GM21723 (cell line): ENCODE data around the gene IFT81.
"Not testable (repeated sequence)": the region's sequence is repeated elsewhere in the genome, so short reads cannot be mapped to it uniquely, and the experiment has no call there.

Experiments
- ATAC-seq: cut with Tn5 transposase; IDR thresholded peaks from one replicate; pipeline ENCODE4 v1.9.1; 2021; ENCODE audit warnings: mild to moderate bottlenecking, moderate library complexity; ENCODE audit not compliant: unreplicated experiment

The IFT81 gene, protein sequence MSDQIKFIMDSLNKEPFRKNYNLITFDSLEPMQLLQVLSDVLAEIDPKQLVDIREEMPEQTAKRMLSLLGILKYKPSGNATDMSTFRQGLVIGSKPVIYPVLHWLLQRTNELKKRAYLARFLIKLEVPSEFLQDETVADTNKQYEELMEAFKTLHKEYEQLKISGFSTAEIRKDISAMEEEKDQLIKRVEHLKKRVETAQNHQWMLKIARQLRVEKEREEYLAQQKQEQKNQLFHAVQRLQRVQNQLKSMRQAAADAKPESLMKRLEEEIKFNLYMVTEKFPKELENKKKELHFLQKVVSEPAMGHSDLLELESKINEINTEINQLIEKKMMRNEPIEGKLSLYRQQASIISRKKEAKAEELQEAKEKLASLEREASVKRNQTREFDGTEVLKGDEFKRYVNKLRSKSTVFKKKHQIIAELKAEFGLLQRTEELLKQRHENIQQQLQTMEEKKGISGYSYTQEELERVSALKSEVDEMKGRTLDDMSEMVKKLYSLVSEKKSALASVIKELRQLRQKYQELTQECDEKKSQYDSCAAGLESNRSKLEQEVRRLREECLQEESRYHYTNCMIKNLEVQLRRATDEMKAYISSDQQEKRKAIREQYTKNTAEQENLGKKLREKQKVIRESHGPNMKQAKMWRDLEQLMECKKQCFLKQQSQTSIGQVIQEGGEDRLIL

DNA sequence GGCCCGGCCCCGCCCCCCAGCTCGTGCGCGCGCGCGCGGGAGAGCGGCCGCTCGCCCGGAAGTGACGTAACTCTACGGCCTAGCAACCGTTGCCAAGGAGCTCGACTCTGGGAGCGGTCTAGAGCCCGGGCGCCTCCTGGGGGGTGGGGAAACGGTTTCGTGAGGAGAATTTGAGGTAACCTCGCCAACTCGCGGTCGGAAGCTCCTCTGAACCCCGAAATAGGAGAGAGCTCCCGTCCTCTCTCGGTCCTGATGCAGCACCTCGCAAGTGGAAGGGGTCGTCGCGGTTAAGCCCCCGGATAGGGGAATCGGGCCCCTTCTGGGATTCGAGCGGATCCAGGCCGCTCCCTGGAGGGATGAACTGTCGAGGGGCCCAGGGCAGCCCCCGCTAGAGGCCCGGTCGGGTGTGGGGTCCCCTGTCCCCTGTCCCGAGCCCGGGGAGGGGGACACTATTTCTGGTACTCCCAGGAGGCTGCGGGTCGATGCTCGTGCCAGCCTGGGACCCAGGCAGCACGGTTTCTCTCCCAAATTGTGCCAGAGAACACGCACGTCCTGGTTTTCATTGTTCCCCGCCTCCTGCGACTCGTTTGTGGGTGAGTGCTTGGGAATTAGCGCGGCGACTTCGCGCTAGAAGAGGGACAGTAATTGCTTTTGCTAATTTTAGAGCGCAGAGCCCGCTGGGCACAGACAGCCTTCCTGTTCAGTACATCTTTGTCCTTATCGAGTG, at the start of gene IFT81:
Gene IFT81, plus strand, starts transcription at position 89 of the 727 bp plus-strand sequence. CDS start 3,024 bp downstream, outside the sequence.
- ATAC-seq, result peak; percentile 83

DNA sequence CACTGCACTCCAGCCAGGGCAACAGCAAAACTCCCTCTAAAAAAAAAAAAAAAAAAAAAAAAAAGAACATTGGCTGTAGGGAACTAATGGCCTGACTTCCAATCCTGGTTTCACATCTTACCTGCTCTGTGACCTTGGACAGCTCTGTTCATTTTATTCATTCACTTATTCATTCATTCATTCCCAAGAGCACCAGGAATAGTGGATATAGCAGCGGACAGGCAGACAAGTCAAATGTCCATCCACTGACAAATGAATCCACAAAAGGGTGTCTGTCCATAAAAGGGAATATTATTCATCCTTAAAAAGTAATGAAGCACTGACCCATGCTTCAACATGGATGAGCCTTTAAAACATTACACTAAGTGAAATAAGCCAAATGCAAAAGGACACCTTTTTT, 48.3 kb upstream of the IFT81 start:
- no peak for ATAC-seq

DNA sequence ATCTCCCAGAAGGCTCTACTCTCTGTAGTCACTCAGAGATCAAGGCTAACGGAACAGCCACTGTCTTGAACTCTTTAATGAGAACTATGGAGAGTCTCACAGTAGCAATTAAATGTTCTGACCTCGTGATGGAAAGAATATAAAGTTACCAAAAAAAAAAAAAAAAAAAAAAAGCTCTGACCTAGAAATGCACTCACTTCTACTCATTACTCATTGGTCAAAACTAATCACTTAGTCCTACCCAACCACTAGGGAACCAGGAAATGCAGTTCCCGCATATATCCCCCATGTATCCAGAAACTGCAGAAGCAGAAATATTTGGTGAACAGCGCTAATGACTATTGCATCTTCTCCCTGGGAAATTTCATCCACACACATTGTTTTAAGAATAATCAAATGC, 46.4 kb upstream of the IFT81 start:
- ATAC-seq, result no peak

DNA sequence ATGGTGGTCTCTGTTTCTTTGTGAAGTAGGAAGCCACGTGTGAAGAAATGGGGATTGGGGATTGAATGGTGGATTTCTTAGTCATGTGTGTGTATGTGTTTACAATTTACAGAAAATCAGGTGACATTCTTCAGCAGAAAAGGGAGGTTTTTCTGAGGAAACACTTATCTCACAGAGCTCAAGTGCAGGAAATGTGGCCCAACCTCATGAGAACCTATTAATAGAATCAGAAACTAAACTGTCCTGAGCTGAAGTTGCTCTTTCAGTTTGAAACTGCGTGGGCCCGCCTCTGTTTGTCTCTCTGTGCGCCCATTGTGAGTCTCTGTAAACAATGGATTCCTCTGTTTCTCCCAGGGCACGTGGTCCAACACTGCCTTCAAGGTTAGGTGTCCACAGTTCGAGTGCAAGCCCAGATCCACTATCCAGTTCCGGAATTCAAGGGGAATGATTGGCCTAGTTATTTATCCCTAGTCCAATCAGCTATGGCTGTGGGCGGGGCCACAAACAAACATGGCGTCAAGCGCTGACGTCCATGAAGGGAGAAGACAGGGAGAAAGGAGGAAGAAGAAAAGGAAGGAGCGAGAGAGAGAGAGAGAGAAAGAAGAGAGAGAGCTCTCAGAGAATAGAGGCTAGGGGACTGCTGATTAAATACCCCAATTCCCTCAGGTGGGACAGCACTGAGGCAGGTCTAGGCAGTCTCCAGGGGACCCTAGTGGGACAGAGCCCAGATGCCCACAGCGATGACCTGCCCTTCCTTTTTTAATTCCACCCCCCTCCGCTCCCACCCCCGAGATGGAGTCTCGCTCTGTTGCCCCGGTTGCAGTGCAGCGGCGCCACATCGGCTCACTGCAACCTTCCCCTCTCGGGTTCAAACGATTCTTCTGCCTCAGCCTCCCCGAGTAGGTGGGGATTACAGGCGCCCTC, 44.4 kb upstream of the IFT81 start:
- ATAC-seq, result peak; percentile 88

DNA sequence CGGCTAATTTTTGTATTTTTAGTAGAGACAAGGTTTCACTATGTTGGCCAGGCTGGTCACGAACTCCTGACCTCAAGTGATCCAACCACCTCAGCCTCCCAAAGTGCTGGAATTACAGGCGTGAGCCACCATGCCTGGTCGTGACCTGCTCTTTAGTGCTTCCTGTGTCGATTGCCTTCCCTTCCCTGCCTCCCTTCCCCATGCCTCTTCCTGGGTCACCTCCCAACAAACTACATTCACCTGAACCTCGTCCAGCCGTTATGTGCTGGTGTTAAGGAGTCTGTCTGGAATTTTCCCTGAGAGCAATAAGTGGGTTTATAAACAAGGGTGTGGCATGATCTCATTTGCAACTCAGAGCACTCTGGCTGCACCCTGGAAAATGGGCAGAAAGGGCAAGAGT, 43.7 kb upstream of the IFT81 start:
- ATAC-seq, result no peak

DNA sequence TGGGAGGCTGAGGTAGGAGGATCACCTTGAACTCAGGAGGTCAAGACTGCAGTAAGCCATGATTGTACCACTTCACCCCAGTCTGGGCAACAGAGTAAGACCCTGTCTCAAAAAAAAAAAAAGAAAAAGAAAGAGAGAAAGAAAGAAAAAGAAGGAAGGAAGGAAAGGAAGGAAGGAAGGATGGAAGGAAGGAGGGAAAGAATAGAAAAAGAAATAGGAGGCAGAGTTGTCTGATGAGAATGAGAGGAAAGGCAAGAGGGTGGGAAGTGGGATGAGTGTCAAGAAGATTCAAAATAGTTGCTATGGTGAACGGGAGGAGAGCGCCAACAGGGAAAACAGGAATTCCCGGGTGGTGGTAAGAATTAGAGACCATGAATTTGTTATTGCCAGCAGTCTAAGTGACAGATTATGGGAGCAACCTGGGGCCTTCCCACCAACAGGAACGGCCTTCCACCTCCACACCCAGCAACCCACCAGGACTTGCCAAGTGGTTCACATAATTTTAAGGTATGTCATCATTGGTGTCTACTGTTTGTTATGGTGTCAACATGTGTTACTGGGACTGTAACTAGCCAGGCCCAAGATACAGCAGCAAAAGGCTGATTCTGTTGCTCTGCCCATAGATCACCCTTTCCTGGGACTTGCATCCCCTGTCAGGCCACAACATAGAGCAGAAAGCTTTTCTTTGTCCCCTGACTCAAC, 39.7 kb upstream of the IFT81 start:
- ATAC-seq, result no peak

DNA sequence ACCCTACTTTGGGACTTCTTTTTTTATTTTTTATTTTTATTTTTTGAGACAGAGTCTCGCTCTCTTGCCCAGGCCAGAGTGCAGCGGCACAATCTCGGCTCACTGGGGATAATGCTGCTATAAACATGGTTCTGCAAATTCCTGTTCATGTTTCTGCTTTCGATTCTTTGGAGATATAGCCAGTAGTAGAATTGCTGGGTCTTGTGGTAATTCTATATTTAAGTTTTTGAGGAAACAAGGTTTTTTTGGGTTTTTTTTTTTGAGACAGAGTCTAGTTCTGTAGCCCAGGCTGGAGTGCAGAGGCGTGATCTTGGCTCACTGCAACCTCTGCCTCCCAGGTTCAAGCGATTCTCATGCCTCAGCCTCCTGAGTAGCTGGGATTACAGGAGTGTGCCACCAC, 35.9 kb upstream of the IFT81 start:
- not testable (repeated sequence) for ATAC-seq

DNA sequence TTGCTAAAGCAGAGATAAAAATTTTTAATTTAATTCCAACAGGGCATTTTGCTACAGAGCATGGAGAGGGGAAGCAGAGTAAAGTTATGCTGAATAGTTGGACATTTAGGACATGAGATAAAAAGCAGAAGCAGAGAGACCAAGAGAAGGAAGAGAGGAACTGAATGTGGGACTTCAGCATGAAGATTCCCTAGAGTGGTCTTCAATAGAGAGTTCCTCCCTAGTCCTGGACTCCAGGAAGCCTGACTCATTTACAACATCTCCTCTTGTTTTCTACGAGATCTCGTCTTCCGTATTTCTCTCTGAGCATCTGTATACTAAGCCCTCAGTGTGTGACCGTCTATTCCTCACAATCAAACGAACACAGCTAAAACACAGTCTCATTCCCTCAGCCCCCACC, 35.2 kb upstream of the IFT81 start:
- no peak for ATAC-seq

DNA sequence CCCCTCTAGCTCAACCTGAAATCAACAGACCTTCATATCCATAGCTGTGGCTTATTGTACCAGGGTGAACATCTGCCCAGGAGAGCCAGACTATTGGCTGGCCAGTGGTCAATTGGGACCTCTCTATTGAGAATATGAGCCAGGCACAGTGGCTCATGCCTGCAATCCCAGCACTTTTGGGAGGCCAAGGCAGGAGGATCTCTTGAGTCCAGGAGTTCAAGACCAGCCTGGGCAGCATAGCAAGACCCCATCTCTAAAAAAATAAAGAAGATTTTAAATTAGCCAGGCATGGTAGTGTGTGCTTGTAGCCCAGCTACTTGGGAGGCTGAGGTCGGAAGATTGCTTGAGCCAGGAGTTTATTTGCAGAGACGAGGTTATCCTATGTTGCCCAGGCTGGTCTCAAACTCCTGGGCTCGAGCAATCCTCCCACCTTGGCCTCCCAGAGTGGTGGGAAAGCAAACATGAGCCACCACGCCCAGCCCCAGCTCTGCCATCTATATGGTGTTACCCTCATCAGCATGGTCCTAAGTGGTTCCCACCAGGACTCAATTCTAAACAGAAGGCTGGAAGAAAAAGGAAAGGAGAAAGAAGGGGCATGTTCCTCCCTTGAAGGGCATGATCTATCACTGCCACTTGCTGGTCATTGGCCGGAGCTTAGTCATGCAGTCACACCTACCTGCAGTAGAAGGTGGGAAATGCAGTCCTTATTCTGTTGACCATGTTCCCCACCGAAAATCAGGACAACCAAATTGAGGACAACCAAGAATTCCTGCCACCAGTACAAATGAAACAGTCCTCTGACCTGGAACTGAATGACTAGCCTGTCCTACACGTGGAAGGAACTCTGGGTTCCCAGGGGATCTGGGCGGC, 33.7 kb upstream of the IFT81 start:
- ATAC-seq, result no peak

DNA sequence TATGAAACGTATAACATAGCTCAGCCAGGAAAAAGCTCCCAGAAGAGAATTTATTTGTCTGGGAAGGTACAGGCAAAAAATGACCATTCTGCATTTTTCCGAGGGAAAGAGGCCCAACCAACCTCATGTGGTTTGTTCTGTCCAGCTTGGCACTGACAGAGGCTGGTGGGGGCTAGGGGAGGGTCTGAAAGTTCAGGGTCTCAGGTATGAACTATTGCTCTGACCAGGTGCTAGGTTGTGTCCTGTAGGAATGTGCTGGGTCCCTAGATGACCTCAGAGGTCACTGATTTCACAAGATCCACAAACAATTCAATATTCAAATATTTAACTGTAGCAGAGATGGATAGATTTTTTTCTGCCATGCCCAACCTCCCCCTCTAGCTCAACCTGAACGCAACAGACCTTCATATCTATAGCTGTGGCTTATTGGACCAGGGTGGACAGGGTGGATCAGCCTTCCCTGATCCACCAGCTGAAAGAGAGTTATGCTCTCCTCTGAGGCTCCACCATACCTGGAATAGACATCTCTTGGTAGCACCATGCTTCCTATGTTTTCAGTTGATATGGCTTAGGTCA, 32.9 kb upstream of the IFT81 start:
- no peak for ATAC-seq

DNA sequence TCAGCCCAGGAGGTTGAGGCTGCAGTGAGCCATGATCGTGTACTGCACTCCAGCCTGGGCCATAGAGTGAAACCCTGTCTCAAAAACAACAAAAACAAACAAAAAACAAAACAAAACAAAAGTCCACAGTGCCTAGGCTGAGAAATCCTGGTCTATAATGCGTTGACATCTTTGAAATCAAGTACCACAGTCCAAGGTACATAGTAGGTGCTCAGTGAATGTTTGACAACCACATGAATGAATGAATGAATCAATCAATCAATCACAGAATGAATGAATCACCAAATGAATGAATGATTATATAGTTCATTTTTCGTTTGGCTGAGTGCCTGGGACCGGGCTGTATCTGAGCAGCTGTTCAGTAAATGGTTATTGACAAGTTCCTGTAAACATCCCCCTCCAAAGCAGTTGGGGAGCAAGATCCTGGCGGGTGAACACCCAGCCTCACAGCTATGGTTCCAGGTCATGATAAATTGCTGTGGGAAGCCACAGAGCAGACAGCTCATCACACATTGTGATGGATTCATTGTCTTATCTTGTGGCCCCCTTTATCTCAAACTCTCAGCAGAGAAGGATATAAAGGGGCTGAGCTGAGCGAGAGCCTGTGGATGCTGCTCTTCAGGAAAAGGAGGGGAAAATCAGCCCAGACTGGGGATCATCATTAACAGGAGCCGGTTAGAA, 30.4 kb upstream of the IFT81 start:
- no peak for ATAC-seq

DNA sequence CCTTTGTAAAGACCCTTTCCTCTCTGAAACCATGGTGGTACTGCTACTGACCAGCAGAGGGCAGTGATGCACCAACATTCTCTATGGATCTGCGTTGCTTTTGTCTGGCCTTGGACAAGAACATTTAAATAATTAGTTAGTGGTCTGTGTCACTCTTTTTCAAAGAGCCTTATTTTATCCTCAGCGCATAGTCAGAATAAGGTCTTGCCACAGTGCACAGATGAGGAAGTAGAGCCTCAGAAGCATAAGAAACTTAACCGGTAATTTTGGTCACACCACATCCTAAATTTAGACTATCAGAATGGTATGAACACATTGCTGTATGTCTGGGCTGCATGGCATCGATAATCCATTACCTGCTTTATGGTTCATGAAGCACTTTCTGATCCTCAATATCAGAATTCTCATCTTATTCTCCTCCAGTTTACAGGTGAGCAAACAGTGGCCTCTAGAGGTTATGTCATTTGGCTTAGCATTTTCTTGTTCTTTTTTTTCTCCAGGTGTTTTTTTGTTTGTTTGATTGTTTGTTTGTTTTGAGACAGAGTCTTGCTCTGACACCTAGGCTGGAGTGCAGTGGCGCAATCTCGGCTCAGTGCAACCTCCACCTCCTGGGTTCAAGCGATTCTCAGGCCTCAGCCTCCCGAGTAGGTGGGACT, 23.7 kb upstream of the IFT81 start:
- ATAC-seq, result peak; percentile 88

DNA sequence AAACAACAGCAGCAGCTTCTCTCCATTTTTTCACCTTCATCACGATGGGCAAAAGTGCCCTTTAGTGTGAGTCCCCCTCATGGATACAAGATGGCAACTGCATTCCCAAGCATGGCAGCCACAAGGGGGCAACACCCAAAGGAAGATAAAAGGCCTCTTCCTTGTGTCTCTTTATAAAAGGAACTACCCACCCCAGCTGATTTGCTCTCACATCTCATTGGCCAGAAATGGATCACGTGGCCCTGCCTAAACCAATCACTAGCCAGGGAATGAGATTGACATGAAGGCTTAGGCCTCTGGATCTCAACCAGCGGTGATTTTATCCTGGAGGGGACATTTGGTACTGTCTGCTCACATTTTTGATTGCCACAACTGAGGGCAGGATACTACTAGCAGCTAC, 21.9 kb upstream of the IFT81 start:
- ATAC-seq, result no peak

DNA sequence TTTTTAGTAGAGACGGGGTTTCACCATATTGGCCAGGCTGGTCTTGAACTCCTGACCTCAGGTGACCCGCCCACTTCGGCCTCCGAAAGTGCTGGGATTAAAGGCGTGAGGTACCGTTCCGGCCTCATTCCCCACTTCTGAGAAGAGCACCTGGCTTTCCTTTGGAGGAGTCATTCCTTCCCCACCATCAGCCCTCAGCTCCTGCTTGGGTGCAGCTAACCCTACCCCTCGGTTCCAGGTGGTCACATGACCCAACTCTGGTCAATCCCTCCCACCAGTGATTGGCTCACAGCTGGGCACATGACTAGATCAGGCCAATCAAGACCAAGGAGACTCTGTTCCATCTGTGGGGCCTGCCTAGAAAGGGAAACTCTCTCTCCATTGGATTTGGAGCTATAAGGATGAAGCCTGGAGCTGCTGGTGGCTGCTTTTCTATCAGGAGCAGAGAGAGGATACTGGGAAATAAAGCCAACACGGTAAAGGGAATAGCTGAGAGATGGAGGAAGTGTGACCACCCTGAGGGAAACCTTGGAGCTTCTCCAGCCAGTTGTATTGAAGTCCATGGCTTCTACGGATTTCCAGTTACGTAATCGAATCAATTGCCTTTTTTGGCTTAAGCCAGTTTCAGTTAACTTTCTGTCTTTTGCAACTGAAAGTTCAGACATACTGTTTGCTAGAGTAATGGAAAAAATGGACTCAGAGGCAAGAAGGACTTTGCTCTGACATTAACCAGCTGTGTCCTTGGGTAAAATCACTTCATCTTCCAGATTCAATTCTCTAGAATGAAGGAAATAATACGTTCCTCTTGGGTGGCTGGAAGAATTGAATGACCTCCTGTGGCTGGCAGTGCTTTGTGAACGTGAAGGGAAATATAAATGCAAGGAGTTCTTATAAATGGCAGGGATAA, 19.7 kb upstream of the IFT81 start:
- no peak for ATAC-seq

DNA sequence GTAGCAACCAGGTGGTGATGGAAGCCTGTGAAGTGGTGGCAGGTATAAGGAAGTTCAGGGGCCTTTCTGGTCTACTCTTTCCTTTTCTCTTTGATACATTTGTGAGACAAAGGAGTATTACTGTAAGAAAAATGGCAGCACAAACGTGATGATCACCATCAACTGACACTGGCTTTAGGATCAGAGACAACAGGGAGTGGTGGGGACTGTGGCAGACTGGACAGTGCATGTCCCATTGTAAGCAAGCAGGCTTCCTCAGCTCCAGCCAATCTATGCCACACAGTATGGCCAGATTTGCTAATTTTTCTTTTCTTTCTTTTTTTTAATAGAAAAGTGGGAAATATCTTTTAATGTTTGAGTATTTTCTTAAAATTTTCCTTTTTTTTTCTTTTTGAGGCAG, 19.0 kb upstream of the IFT81 start:
- no peak for ATAC-seq

DNA sequence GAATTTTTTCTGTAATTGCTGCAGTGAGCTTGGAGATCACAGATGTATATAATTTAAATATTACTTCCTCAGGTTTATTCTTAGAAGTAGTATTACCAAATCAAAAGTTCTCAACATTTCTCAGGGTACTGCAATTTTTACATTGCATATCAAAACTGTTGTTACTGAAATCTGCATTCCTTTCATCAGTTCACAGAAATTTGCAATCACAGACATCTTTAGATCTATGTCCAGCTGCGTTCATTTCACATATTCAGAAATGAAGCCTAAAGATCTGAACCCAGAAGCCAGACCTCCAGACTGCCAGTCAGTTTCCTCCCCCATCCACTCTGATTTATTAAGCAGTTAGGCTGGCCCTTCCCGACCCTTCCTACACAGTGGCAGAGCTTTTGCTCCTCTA, 18.2 kb upstream of the IFT81 start:
- ATAC-seq, result no peak
